GM21526 (cell line): Measurements from ENCODE around the gene LVRN.
"Not testable (repeated sequence)": the region's sequence is repeated elsewhere in the genome, so short reads cannot be mapped to it uniquely, and the experiment has no call there.

Experiments
- ATAC-seq: cut with Tn5 transposase; IDR thresholded peaks from one replicate; pipeline ENCODE4 v1.9.1; 2021; ENCODE audit warnings: moderate library complexity; ENCODE audit not compliant: unreplicated experiment, low FRiP score

Gene LVRN

GRCh38 chr5:115962239-115962564 is at the start of gene LVRN:
Gene LVRN (plus strand): TSS chr5:115962475. CDS start chr5:115962618, 143 bp downstream.
- no peak for ATAC-seq

- ATAC-seq: not testable (repeated sequence)
Measured at GRCh38 chr5:115913623-115914400, 48.5 kb upstream of the LVRN start.

GRCh38 chr5:115920171-115920725 is 42.0 kb upstream of the LVRN start:
- no peak for ATAC-seq

- ATAC-seq: not testable (repeated sequence)
Measured at GRCh38 chr5:115928578-115929407, 33.5 kb upstream of the LVRN start.

- ATAC-seq: not testable (repeated sequence)
Measured at GRCh38 chr5:115930171-115930570, 32.1 kb upstream of the LVRN start.

- no peak for ATAC-seq
Measured at GRCh38 chr5:115930630-115931337, 31.5 kb upstream of the LVRN start.

- no peak for ATAC-seq
Measured at GRCh38 chr5:115932991-115933390, 29.3 kb upstream of the LVRN start.

- no peak for ATAC-seq
Measured at GRCh38 chr5:115934388-115934974, 27.8 kb upstream of the LVRN start.

- ATAC-seq: no peak
Measured at GRCh38 chr5:115936031-115936430, 26.2 kb upstream of the LVRN start.

GRCh38 chr5:115939059-115939458 is 23.2 kb upstream of the LVRN start:
- no peak for ATAC-seq

- no peak for ATAC-seq
Measured at GRCh38 chr5:115940080-115940810, 22.0 kb upstream of the LVRN start.

- no peak for ATAC-seq
Measured at GRCh38 chr5:115941051-115941675, 21.1 kb upstream of the LVRN start.

GRCh38 chr5:115944501-115944900 is 17.8 kb upstream of the LVRN start:
- no peak for ATAC-seq

- no peak for ATAC-seq
Measured at GRCh38 chr5:115946655-115947054, 15.6 kb upstream of the LVRN start.

GRCh38 chr5:115947260-115947659 is 15.0 kb upstream of the LVRN start:
- ATAC-seq: no peak

- no peak for ATAC-seq
Measured at GRCh38 chr5:115948091-115948534, 14.2 kb upstream of the LVRN start.

- no peak for ATAC-seq
Measured at GRCh38 chr5:115949096-115949495, 13.2 kb upstream of the LVRN start.

GRCh38 chr5:115952588-115952987 is 9.7 kb upstream of the LVRN start:
- no peak for ATAC-seq

GRCh38 chr5:115954144-115954543 is 8.1 kb upstream of the LVRN start:
- no peak for ATAC-seq
